Pancreas (tissue), 10 donors: ENCODE data around the gene FOXL3. TPM values are rescaled to one million over a fixed set of nuclear protein-coding genes. Genes with fewer than 3 reads are reported as not detected.

Source experiments
- ATAC-seq, 4 donors: fragments of 200-7000 bp; cut with Tn5 transposase; one replicate each; pipeline versions ENCODE4 v1.8.0 to v1.9.1; 2020; ENCODE audit warnings: mild to moderate bottlenecking in 4 of 4, moderate library complexity in 4 of 4
- DNase-seq, 6 donors: peaks; one replicate each; pipeline ENCODE4 v3.0.0-alpha.2; 2020
- FAIRE-seq: peaks from 2 replicates; lab custom pipeline; 2012; peaks lifted over from hg19 to GRCh38; lab: Jason Lieb, UNC
- H3K27ac ChIP-seq, 4 donors: fragments of 200-600 bp; sonication (generic); 1 replicate in 3 of 4; 2 replicates in 1 of 4; pipeline versions ENCODE4 v1.5.0 to v1.8.0; 2020
- H3K27me3 ChIP-seq, 4 donors: fragments of 200-600 bp; one replicate each; pipeline ENCODE4 v1.8.0; 2021
- H3K36me3 ChIP-seq, 3 donors: fragments of 200-600 bp; sonication (generic) in 1 of 3; one replicate each; pipeline versions ENCODE4 v1.5.0 to v1.8.0; 2020 to 2021
- H3K4me1 ChIP-seq, 3 donors: fragments of 200-600 bp; one replicate each; pipeline ENCODE4 v1.8.0; 2021
- H3K4me3 ChIP-seq, 4 donors: fragments of 200-600 bp; sonication (generic) in 2 of 4; one replicate each; pipeline versions ENCODE4 v1.5.0 to v1.8.0; 2020 to 2021
- H3K9me3 ChIP-seq, 4 donors: fragments of 200-600 bp; one replicate each; pipeline ENCODE4 v1.8.0; 2021
- CTCF ChIP-seq, 4 donors: fragments of 200-600 bp; sonication (generic) in 3 of 4; IDR thresholded peaks; one replicate each; pipeline versions ENCODE4 v1.5.0 to v1.8.0; 2021; ENCODE audit warnings: antibody characterized with exemption in 4 of 4
- WGBS, 2 donors: extraction: QIAGEN DNeasy Blood & Tissue Kit; methylation state at CpG; one replicate each; pipeline ENCODE4 v1.1.7; 2013; 5-methylcytosine and 5-hydroxymethylcytosine counted together
- intact Hi-C, 3 donors: fragments of 100-400 bp; cut with DNase I; formaldehyde crosslinking; loops; one replicate each; pipeline versions ENCODE4 v1.11.1 to v1.14.2; 2022
- polyA plus RNA-seq, 2 donors: library from polyadenylated mRNA; stranded (reverse); fragments of 200-250 nt; gene quantifications; one replicate each; pipeline ENCODE4 v1.2.3, GENCODE V29; 2013
- total RNA-seq, 6 donors: library from RNA; stranded (reverse); fragmentation: NEBNext Ultra II Directional in 4 of 6; extraction: Animal tissue kit (Norgen Biotek cat#: 25700) in 4 of 6; gene quantifications; one replicate each; pipeline versions ENCODE4 v1.2.1 to v1.2.4, GENCODE V29; 2021 to 2023
- donor health status: healthy with polysubstance abuse.
- donor health status: DM: no; HTN: no; CAD: no; lungs with moderate emphysema.
- donor health status: DM: no; HTN: no; CAD: no.
- donor health status: control.
- donor health status: control.
- donor health status: Bipolar disorder and iron deficiency.
- donor health status: DM: yes; HTN: yes; CAD: no.
- donor health status: DM: no; HTN: no; CAD: no.
- donor health status: DM: no; HTN: no; CAD: no.
- donor health status: DM: yes; HTN: yes; CAD: no.

The FOXL3 gene
- total and polyA plus RNA-seq, 8 donors: not detected

GRCh38 chr7:288671-289101 lies 1.3 kb upstream of the FOXL3 start:
- Histone ChIP-seq H3K4me3 (no peak overlapping the region), H3K27me3 (peaks cover 0 to 22% (median 10%) of the 10 kb centered on the region in 4 donors), H3K9me3 (no peaks in the 10 kb centered on the region), H3K4me1 (no peaks in the 10 kb centered on the region), H3K36me3 (no peaks in the 10 kb centered on the region), H3K27ac (no peak overlapping the region)
- WGBS, 2 donors: 72 to 74% methylated on average over 14 of the region's 14 CpGs
- ATAC-seq: no peak
- intact Hi-C loops: no loop called here
- TF ChIP-seq CTCF (IDR thresholded peaks at IDR 0.05): no peak
- DNase-seq: peak in 2 of 6 donors; percentile 34 to 57
- FAIRE-seq: no peak

- 13 to 15% methylated on average over 33 to 46 of the region's 46 CpGs for WGBS, 2 donors
- H3K4me3 ChIP-seq: no peak overlapping the region
- no peaks in the 10 kb centered on the region for H3K36me3 ChIP-seq
- no peak overlapping the region for H3K27ac ChIP-seq
- DNase-seq (peak in 1 of 6 donors; percentile 55), ATAC-seq (no peak), FAIRE-seq (no peak)
- H3K4me1 ChIP-seq: no peaks in the 10 kb centered on the region
- H3K27me3 ChIP-seq: peaks cover 0 to 22% (median 10%) of the 10 kb centered on the region in 4 donors
- no peak for TF ChIP-seq CTCF (IDR thresholded peaks at IDR 0.05)
- no peaks in the 10 kb centered on the region for H3K9me3 ChIP-seq
- intact Hi-C loops: no loop called here
These were observed 688 bp upstream of the FOXL3 start for GRCh38 chr7:289209-289755.

GRCh38 chr7:290554-291372 lies 793 bp downstream of the FOXL3 start:
- no peak for FAIRE-seq

GRCh38 chr7:291373-292092 lies 1.6 kb downstream of the FOXL3 start:
- Histone ChIP-seq H3K27ac (no peak overlapping the region), H3K4me1 (no peaks in the 10 kb centered on the region), H3K4me3 (no peak overlapping the region), H3K36me3 (no peaks in the 10 kb centered on the region), H3K27me3 (peaks cover 0 to 22% (median 10%) of the 10 kb centered on the region in 4 donors), H3K9me3 (no peaks in the 10 kb centered on the region)
- WGBS, 2 donors: 55 to 69% methylated on average over 21 of the region's 21 CpGs
- no peak for ATAC-seq
- intact Hi-C loops: no loop called here
- no peak for TF ChIP-seq CTCF (IDR thresholded peaks at IDR 0.05)
- no peak for FAIRE-seq
- DNase-seq: peak in 1 of 6 donors; percentile 39

More at GRCh38 chr7:290554-291372, 793 bp downstream of the FOXL3 start:
- H3K27me3 ChIP-seq: peaks cover 0 to 22% (median 10%) of the 10 kb centered on the region in 4 donors
- no peaks in the 10 kb centered on the region for H3K9me3 ChIP-seq
- no peaks in the 10 kb centered on the region for H3K4me1 ChIP-seq
- peak in 2 of 4 donors; percentile 26 to 29 for ATAC-seq
- H3K36me3 ChIP-seq: no peaks in the 10 kb centered on the region
- DNase-seq: peak in 2 of 6 donors; percentile 58 to 75
- intact Hi-C loops: no loop called here
- WGBS, 2 donors: 9 to 11% methylated on average over 74 to 102 of the region's 102 CpGs
- H3K4me3 ChIP-seq: peak overlapping the region in 1 of 4 donors; percentile 18
- H3K27ac ChIP-seq: no peak overlapping the region
- no peak for TF ChIP-seq CTCF (IDR thresholded peaks at IDR 0.05)
